NCI-H2227 treated with DMSO at 0.1 percent for 48 hours (cell line): ENCODE results near the gene RAD51B.
"Not testable (repeated sequence)": the region's sequence is repeated elsewhere in the genome, so short reads cannot be mapped to it uniquely, and the experiment has no call there.

Experiments
- DNase-seq: peaks from one replicate; lab custom pipeline; 2025; lab: John Stamatoyannopoulos, UW

The RAD51B gene

GRCh38 chr14:68250927-68251768 is 431.6 kb downstream of the RAD51B start:
- DNase-seq: peak; percentile 88

- DNase-seq: no peak
These were observed 432.2 kb downstream of the RAD51B start for GRCh38 chr14:68251769-68252100.

DNA sequence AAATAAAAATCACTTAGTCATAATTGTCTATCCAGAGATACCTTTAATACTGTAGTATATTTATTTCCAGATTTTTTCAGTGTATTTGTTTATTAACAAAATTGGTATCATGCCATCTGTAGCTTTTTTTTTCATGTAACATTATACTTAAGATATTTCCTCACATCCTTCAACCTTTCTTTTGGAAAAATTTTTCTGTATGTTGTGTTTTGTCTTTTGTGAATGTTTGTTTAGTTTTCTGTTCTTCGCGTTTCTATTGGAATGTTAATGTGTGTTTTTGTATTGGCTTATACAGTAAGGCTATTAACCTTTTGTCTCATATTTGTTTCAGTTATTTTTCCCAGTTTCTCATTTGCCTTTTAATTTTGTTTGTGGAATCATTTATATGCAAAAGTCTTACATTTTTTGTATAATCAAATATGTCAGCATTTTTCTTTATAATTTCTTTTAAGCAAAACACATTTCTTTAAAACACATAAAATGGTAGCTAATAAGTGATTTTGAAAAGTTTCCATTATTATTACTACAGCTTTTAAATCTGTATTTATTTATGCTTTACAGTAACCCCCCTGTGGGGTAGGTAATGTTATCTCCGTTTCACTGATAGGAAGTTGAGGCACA is 433.7 kb downstream of the RAD51B start:
- DNase-seq: no peak

- no peak for DNase-seq
These were observed 434.4 kb downstream of the RAD51B start for GRCh38 chr14:68253878-68254528.

GRCh38 chr14:68254669-68255527 is 435.3 kb downstream of the RAD51B start:
- no peak for DNase-seq

DNA sequence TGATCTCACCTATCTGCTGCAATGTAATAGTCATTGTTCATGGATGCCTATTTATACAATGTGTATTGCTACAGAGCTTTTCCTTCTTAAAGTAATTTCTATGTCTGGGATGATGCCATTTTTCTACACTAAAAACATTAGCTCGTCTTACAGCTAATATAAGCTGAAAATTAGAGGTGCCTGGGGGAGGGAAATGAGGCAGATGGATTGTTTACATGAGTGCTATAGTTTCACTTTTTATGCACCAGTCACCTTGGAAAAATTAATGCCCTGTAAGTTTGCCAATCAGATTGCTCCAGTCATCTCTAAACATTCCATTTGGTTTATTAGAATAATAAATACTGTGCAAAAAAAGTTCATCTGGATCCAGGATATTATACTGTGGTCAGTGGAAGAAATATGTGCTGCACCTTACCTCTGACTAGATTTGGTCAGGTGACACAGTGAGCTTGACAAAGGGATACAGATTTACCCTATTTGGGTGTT is 436.2 kb downstream of the RAD51B start:
- no peak for DNase-seq

GRCh38 chr14:68257969-68258368 is 438.4 kb downstream of the RAD51B start:
- DNase-seq: no peak

DNA sequence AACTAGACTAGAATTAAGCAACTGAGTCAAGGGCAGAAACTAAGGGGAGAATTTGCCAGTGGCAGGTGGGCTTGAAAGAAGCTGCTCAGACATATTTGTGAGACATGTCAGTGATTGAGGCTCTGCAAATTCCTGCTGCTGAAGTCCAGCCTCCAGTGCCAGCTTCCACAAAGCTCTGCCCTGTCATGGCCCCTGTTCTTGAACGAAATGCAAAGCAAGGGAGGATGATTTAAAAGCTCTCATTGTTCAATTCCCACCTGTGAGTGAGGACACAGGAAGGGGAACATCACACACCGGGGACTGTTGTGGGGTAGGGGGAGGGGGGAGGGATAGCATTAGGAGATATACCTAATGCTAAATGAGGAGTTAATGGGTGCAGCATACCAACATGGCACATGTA is 439.4 kb downstream of the RAD51B start:
- not testable (repeated sequence) for DNase-seq

- no peak for DNase-seq
These were observed 440.5 kb downstream of the RAD51B start for GRCh38 chr14:68260121-68260520.

- no peak for DNase-seq
These were observed 441.7 kb downstream of the RAD51B start for GRCh38 chr14:68261092-68261842.

GRCh38 chr14:68262567-68262966 is 443.0 kb downstream of the RAD51B start:
- no peak for DNase-seq

DNA sequence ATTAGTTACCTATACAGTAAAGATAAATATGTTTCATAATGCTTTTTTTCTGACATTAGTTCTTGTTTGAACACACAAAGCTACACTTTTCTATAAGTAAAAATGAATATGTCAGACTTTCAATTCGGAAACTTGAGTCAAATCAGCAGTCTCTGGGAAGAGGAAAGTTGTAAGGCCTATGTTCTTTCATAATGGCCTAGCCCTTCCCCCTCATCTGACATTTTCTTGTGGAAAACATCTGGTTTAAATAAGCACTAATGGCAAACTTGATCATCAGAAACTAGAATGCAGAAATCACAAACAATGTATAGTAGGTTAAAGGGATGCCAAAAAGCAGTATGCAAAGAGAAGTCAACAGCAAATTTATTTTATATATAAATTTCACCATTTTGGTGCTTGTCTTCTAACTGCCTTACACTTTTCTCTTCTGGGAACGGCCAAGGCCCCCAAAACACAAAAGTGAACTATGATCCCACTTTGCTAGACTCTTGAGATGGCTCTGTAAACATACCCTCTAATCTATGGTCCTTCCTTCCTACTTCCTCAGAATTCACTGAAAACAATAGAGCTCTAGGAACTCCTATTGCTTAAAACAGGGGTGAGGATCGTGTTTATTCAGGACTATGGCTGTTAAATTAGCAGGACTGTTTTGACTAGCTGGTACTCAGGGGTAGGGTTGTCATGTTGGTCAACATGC is 444.1 kb downstream of the RAD51B start:
- DNase-seq: no peak

GRCh38 chr14:68264260-68264569 is 444.6 kb downstream of the RAD51B start:
- DNase-seq: no peak

DNA sequence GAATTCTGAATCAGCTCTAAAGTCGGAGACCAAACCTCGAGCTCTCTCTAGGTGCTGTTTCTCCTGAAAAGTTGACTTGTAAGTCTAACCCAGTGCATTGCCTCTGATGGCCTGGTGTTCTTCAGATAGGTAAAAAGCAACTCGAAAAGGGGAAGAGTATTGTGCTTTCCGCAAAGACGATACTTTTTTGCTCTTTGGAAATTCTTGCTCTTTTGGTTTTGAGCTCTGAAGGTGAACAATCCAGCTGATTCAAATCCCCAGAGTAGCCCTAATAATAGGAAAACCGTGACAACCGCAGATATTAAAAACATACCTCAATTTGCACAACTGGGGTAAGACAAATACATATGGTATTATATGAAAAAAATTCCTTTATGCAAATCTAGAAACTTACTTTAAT is 447.4 kb downstream of the RAD51B start:
- DNase-seq: no peak

DNA sequence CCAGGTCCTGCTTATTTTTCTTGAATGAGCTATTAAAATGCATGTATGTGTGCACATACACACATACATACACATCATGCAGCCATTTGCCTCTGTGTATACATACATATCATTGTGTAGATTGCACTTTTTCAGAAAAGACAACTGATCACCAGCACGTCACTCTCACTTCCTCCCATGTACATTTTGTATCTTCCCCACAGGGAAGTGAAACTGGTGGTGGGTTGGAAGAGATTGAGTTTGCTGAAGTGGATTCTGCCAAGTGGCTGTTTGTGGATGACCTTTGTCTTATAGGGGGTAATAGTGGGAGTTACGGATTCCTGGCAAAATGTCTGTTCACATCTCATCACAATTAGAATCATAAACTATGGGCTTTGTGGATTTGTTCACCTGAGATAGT is 448.6 kb downstream of the RAD51B start:
- DNase-seq: no peak

- no peak for DNase-seq
These were observed 449.1 kb downstream of the RAD51B start for GRCh38 chr14:68268719-68269118.

GRCh38 chr14:68269136-68269927 is 449.8 kb downstream of the RAD51B start:
- no peak for DNase-seq

DNA sequence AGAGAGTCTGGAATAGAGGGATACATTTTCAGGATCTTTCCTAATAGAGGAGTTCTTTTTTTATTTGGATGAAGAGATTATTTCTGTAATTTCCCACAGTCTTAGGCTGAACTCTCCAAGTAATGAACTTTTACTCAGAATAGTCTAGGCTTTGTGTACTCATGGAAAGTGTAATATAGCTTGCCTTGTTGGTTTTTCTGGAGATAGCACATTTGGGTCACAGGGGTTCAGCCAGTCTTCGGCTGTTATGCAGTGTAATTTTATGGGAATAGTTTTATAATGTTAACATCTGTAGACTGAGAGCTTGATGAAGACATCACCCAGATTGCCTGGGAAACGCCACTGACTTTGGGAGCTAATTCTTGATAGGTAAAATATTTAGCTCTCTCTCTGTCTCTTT is 450.8 kb downstream of the RAD51B start:
- no peak for DNase-seq

DNA sequence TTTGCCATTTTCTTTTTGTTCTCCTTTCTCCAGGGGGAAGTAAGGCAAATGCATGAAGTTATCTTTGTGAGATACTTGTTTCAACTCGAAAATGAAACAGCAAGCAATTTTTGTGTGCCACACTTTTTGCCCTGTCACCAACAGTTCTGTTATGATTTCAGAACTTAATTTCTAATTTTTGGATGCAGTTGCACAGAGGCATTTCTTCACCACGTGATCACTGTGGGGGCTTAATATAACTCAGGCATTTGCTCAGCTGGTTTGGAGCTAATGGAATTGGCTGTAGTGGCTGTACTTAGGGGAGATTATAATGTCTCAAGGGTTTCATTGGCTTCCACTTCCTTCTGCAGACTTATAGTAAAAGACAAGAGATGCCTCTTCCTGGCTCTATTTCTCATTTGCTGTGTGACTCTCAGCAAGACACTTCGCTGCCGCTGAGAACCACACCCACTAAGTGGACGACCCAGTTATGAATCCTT is 452.4 kb downstream of the RAD51B start:
- DNase-seq: no peak

GRCh38 chr14:68273413-68273812 is 453.8 kb downstream of the RAD51B start:
- DNase-seq: no peak
